Endothelial cell of umbilical vein (primary cell): ENCODE data around the gene NKRF. TPM values are rescaled to one million over a fixed set of nuclear protein-coding genes. Genes with fewer than 3 reads are reported as not detected.

Source experiments
- BruUV-seq: library from RNA; stranded (reverse); fragments of 400-500 nt; replicated peaks from 2 replicates; lab custom pipeline; 2021; lab: Mats Ljungman, UMichigan
- CTCF ChIA-PET: fragments of 300-600, 350-600 bp; sonication (Branson Sonifier 250); formaldehyde crosslinking; loops from one replicate; lab custom pipeline; 2021; ENCODE audit warnings: antibody characterized with exemption, inconsistent platforms; lab: Charles Lee
- POLR2A ChIA-PET: fragments of 300-600, 350-600 bp; sonication (Branson Sonifier 250); formaldehyde crosslinking; loops from one replicate; lab custom pipeline; 2021; ENCODE audit warnings: antibody characterized with exemption, inconsistent platforms; lab: Charles Lee
- DNase-seq: peaks from one replicate; pipeline ENCODE4 v3.0.0-alpha.2; 2011; ENCODE audit warnings: low read depth, low spot score
- FAIRE-seq: peaks from 2 replicates; lab custom pipeline; 2011; peaks lifted over from hg19 to GRCh38; lab: Jason Lieb, UNC
- H2AFZ ChIP-seq: 2 replicates; pipeline ENCODE4 v1.6.0; 2012; ENCODE audit warnings: low read depth, low read length, control low read depth, inconsistent platforms
- H3K27ac ChIP-seq: 2 replicates; pipeline ENCODE4 v1.5.1; 2011; ENCODE audit warnings: low read depth, mild to moderate bottlenecking, control low read depth, low read length, moderate library complexity; ENCODE audit not compliant: insufficient read depth
- H3K27me3 ChIP-seq, 2 experiments: 2 replicates each; pipeline versions ENCODE4 v1.6.0 to v1.6.1; 2011; ENCODE audit warnings: low read length in 2 of 2, mixed read lengths in 1 of 2; ENCODE audit not compliant: control insufficient read depth in 2 of 2, insufficient read depth in 2 of 2
- H3K36me3 ChIP-seq, 2 experiments: 2 replicates in 1 of 2; 3 replicates in 1 of 2; pipeline ENCODE4 v1.5.1; 2011; ENCODE audit warnings: low read length in 2 of 2, mild to moderate bottlenecking in 1 of 2, moderate library complexity in 1 of 2; ENCODE audit not compliant: control insufficient read depth in 2 of 2, insufficient read depth in 2 of 2; ENCODE audit errors: extremely low read depth in 1 of 2
- H3K4me1 ChIP-seq: 3 replicates; pipeline ENCODE4 v1.5.1; 2011; ENCODE audit warnings: mild to moderate bottlenecking, low read length; ENCODE audit not compliant: control insufficient read depth, insufficient read depth; ENCODE audit errors: extremely low read depth
- H3K4me2 ChIP-seq: 2 replicates; pipeline ENCODE4 v1.6.1; 2011; ENCODE audit warnings: low read length, control low read depth, mixed read lengths; ENCODE audit not compliant: insufficient read depth
- H3K4me3 ChIP-seq, 3 experiments: fragments of 200-600 bp in 1 of 3; sonication (generic), shearing (Covaris generic) in 1 of 3; replicated peaks in 1 of 3; 2 replicates each; pipeline ENCODE4 v1.5.1; 2011 to 2016; ENCODE audit warnings: control low read depth in 3 of 3, low read length in 3 of 3, mild to moderate bottlenecking in 2 of 3, inconsistent platforms in 1 of 3, low read depth in 1 of 3, moderate library complexity in 1 of 3; ENCODE audit not compliant: insufficient read depth in 1 of 3
- H3K79me2 ChIP-seq: 2 replicates; pipeline ENCODE4 v1.6.0; 2012; ENCODE audit warnings: low read length, inconsistent platforms; ENCODE audit not compliant: control insufficient read depth, insufficient read depth
- H3K9ac ChIP-seq: replicated peaks from 2 replicates; pipeline ENCODE3; 2011; ENCODE audit warnings: low read length, control low read depth; ENCODE audit not compliant: insufficient read depth; ENCODE audit errors: extremely low read depth
- H3K9me1 ChIP-seq: replicated peaks from 3 replicates; pipeline ENCODE4 v1.6.0; 2011; ENCODE audit warnings: mild to moderate bottlenecking, low read length; ENCODE audit not compliant: control insufficient read depth, insufficient read depth; ENCODE audit errors: extremely low read depth
- H3K9me3 ChIP-seq: replicated peaks from 2 replicates; pipeline ENCODE4 v1.5.1; 2012; ENCODE audit warnings: low read length, inconsistent platforms; ENCODE audit not compliant: control insufficient read depth, insufficient read depth
- H4K20me1 ChIP-seq: replicated peaks from 2 replicates; pipeline ENCODE3; 2011; ENCODE audit warnings: mild to moderate bottlenecking, low read length; ENCODE audit not compliant: control insufficient read depth, insufficient read depth; ENCODE audit errors: extremely low read depth
- CTCF ChIP-seq, 2 donors: IDR thresholded peaks; 1 replicate in 1 of 2; 2 replicates in 1 of 2; pipeline ENCODE4 v1.5.1; 2011; ENCODE audit warnings: low read length in 2 of 2, mild to moderate bottlenecking in 2 of 2, moderate library complexity in 2 of 2, control low read depth in 1 of 2, inconsistent platforms in 1 of 2, low read depth in 1 of 2; ENCODE audit not compliant: insufficient read depth in 1 of 2; ENCODE audit errors: extremely low read depth in 1 of 2
- EZH2 ChIP-seq: IDR thresholded peaks from 2 replicates; pipeline ENCODE4 v1.6.1; 2012; ENCODE audit warnings: borderline replicate concordance, low read depth, mild to moderate bottlenecking, moderate library complexity, low read length, inconsistent platforms; ENCODE audit not compliant: severe bottlenecking
- FOS ChIP-seq: IDR thresholded peaks from 2 replicates; pipeline ENCODE4 v1.6.1; 2011; ENCODE audit warnings: mild to moderate bottlenecking, low read length, moderate library complexity, borderline replicate concordance; ENCODE audit not compliant: insufficient read depth
- GATA2 ChIP-seq: IDR thresholded peaks from 2 replicates; pipeline ENCODE4 v1.7.0; 2011; ENCODE audit warnings: low read depth, mild to moderate bottlenecking, moderate library complexity, mixed read lengths, low read length; ENCODE audit not compliant: insufficient read length, insufficient read depth
- JUN ChIP-seq: IDR thresholded peaks from 2 replicates; pipeline ENCODE4 v1.6.1; 2011; ENCODE audit warnings: borderline replicate concordance, low read depth; ENCODE audit not compliant: insufficient read length, insufficient read depth
- MAX ChIP-seq: IDR thresholded peaks from 2 replicates; pipeline ENCODE4 v1.6.1; 2011; ENCODE audit not compliant: insufficient read depth, insufficient read length
- MYC ChIP-seq: IDR thresholded peaks from one replicate; pipeline ENCODE4 v1.6.1; 2011; ENCODE audit warnings: mild to moderate bottlenecking, low read depth, low read length
- POLR2A ChIP-seq: IDR thresholded peaks from 2 replicates; pipeline ENCODE4 v1.6.1; 2012; ENCODE audit warnings: low read depth, mild to moderate bottlenecking, control low read depth, low read length
- POLR2AphosphoS5 ChIP-seq: IDR thresholded peaks from 2 replicates; pipeline ENCODE4 v1.6.1; 2012; ENCODE audit warnings: low read depth, mild to moderate bottlenecking, control low read depth, low read length, moderate library complexity; ENCODE audit not compliant: insufficient read depth
- dilution Hi-C: fragments of 300-500 bp; cut with MboI; formaldehyde crosslinking; loops from one replicate; pipeline ENCODE4 v1.15.0; 2019; ENCODE audit warnings: low sequenced_read_pairs; ENCODE audit not compliant: extremely low pct_ligation_motif_present
- intact Hi-C: fragments of 100-400 bp; cut with micrococcal nuclease; formaldehyde crosslinking; loops from one replicate; pipeline ENCODE4 v1.10.0; 2022
- polyA plus RNA-seq, 4 experiments: library from polyadenylated mRNA; depleted of rRNA in 3 of 4; stranded (reverse) in 3 of 4; unstranded in 1 of 4; fragments of >200 nt; gene quantifications; 2 replicates each; pipeline versions ENCODE4 v1.2.1 to v1.2.3, GENCODE V29; 2011 to 2012; ENCODE audit warnings: missing spikeins in 1 of 4
- total RNA-seq: library from RNA; stranded (reverse); gene quantifications from 2 replicates; pipeline ENCODE4 v1.2.3, GENCODE V29; 2021

Gene NKRF
- total and polyA plus RNA-seq, 2 donors (not counting 3 experiments of a cell fraction or from before 2014, with no cell fraction given) = 2.8 to 12.0 TPM

- FAIRE-seq = no peak
- H3K9ac ChIP-seq = no peak overlapping the region
- H3K9me1 ChIP-seq = no peaks in the 10 kb centered on the region
- TF ChIP-seq CTCF (IDR thresholded peaks at IDR 0.05; ENCODE audit: extremely low read depth in 1 of 2, insufficient read depth in 1 of 2, low read depth in 1 of 2, low read length in 2 of 2) (no peak), FOS (no peak), MYC (no peak), JUN (no peak), GATA2 (no peak), POLR2AphosphoS5 (no peak), MAX (no peak), POLR2A (no peak), EZH2 (no peak)
- H4K20me1 ChIP-seq = no peaks in the 10 kb centered on the region
- H2AFZ ChIP-seq = no peak overlapping the region
- H3K36me3 ChIP-seq = no peaks in the 10 kb centered on the region
- H3K4me3 ChIP-seq = no peak overlapping the region
- POLR2A ChIA-PET = no interaction called here
- CTCF ChIA-PET = no interaction called here
- H3K27me3 ChIP-seq = no peaks in the 10 kb centered on the region
- no peaks in the 10 kb centered on the region for H3K4me1 ChIP-seq
- no TSS peak for BruUV-seq
- no peaks in the 10 kb centered on the region for H3K9me3 ChIP-seq
- DNase-seq = no peak
- H3K27ac ChIP-seq = no peak overlapping the region
- intact Hi-C loops (no loop called here), dilution Hi-C loops (no loop called here)
- no peak overlapping the region for H3K4me2 ChIP-seq
- no peaks in the 10 kb centered on the region for H3K79me2 ChIP-seq
Observed at GRCh38 chrX:119614776-119615175, 8.6 kb upstream of the NKRF start.
